ENCODE measurements around the gene AGBL4. TPM values are rescaled to one million over a fixed set of nuclear protein-coding genes. Genes with fewer than 3 reads are reported as not detected.

The AGBL4 gene
- total RNA-seq, 1 donor from 2014 or later = not detected

DNA sequence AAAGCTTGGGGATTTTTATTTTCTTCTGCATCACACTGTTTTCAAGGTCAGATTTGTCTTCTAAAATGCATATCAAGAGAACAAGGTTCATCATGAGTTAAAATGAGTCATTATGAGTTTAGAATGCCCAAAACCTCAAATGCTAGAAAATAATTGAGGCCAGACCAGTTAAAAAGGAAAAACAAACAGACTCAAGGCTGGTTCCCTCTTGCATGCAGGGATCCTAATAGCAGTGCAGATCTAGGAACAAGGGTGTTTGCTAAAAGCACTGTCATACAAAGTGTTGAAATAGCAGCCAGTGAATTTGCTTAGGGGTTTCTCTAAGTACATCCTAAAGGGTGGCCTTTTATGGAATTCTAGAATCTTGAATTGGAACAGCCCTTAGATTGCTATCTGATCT is 1262.3 kb downstream of the AGBL4 start:
- Mint-ChIP-seq H3K27ac (ENCODE audit: unreplicated experiment) (no peak overlapping the region), H3K9me3 (ENCODE audit: unreplicated experiment) (peaks cover 9% of the 10 kb centered on the region), H3K27me3 (ENCODE audit: unreplicated experiment) (no peaks in the 10 kb centered on the region), H3K4me1 (ENCODE audit: unreplicated experiment) (no peaks in the 10 kb centered on the region), H3K4me3 (ENCODE audit: unreplicated experiment) (no peak overlapping the region), H3K36me3 (ENCODE audit: unreplicated experiment) (peaks cover 2% of the 10 kb centered on the region)
- DNase-seq (ENCODE audit: extremely low spot score, unreplicated experiment) = no peak
- no peak for TF ChIP-seq CTCF (IDR thresholded peaks at IDR 0.05)

DNA sequence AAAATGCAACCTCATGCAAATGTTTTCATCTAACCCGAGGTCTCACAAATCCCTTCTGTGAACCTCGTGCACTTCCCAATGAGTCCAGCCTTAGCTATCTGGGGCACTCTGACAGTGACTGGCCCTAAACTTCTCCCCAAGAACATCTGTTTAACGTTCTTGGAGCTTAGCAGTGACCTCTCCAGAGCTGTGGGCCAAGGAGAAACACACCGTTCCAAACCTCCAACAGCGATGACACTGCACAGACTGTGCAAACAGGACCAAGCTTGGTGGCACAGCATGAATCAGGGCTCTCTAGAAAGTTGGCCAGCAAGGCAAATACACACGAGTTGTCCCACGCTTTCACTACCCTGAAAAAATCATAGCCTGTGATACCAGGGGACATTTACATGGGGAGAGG is 1262.9 kb downstream of the AGBL4 start:
- peaks cover 2% of the 10 kb centered on the region for H3K36me3 Mint-ChIP-seq (ENCODE audit: unreplicated experiment)
- no peak for DNase-seq (ENCODE audit: extremely low spot score, unreplicated experiment)
- no peak for TF ChIP-seq CTCF (IDR thresholded peaks at IDR 0.05)
- peaks cover 9% of the 10 kb centered on the region for H3K9me3 Mint-ChIP-seq (ENCODE audit: unreplicated experiment)
- no peaks in the 10 kb centered on the region for H3K4me1 Mint-ChIP-seq (ENCODE audit: unreplicated experiment)
- no peak overlapping the region for H3K27ac Mint-ChIP-seq (ENCODE audit: unreplicated experiment)
- H3K27me3 Mint-ChIP-seq (ENCODE audit: unreplicated experiment) = no peaks in the 10 kb centered on the region
- no peak overlapping the region for H3K4me3 Mint-ChIP-seq (ENCODE audit: unreplicated experiment)

DNA sequence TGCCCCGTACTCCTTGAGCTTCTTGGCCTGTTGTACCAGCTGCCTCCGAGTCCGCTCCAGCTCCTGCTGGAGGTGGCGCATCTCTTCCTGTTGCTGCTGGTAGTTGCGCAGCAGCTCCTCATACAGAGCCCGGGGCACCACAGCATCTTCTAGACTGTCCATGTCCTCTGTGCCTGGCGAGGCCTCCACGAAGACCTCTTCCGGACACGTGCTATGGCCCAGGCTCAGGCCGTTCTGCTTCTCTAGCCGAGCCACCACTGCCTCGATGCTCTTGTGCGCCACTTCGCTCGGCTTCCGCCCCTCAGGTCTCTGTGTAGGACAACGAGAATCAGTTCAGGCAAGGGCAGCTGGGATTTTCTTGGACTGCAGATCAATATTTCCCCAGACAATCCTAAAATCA is 1264.8 kb downstream of the AGBL4 start:
- TF ChIP-seq CTCF (IDR thresholded peaks at IDR 0.05) = no peak
- Mint-ChIP-seq H3K9me3 (ENCODE audit: unreplicated experiment) (no peaks in the 10 kb centered on the region), H3K4me1 (ENCODE audit: unreplicated experiment) (no peaks in the 10 kb centered on the region)

DNA sequence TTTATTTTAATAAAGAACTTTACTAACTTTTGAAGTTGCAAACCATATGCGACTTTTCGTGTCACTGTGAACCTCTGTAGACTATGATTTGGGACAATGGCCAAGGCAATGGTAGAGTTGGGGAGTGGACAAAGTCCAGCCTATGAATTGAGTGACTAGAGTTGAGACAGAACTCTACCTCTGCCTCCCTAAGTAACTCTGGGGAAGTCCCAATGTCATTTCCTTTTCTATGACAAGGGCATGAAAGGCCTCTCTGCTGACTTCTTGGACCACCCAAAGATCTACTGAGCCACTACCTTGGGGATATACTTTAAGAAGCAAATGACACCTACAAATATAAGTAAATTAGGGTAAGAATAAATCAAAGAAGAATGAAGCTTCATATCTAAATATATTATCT is 1266.4 kb downstream of the AGBL4 start:
- no peak for TF ChIP-seq CTCF (IDR thresholded peaks at IDR 0.05)
- Mint-ChIP-seq H3K4me3 (ENCODE audit: unreplicated experiment) (no peak overlapping the region), H3K27ac (ENCODE audit: unreplicated experiment) (no peak overlapping the region), H3K4me1 (ENCODE audit: unreplicated experiment) (no peaks in the 10 kb centered on the region), H3K36me3 (ENCODE audit: unreplicated experiment) (peaks cover 2% of the 10 kb centered on the region), H3K9me3 (ENCODE audit: unreplicated experiment) (no peaks in the 10 kb centered on the region), H3K27me3 (ENCODE audit: unreplicated experiment) (no peaks in the 10 kb centered on the region)
- no peak for DNase-seq (ENCODE audit: extremely low spot score, unreplicated experiment)

More for the DNA sequence above, 1264.8 kb downstream of the AGBL4 start:
- Mint-ChIP-seq H3K4me3 (ENCODE audit: unreplicated experiment) (no peak overlapping the region), H3K27me3 (ENCODE audit: unreplicated experiment) (no peaks in the 10 kb centered on the region), H3K27ac (ENCODE audit: unreplicated experiment) (no peak overlapping the region), H3K36me3 (ENCODE audit: unreplicated experiment) (peaks cover 2% of the 10 kb centered on the region)
- DNase-seq (ENCODE audit: extremely low spot score, unreplicated experiment) = no peak

GRCh38 chr1:48756683-48757316 is 1267.0 kb downstream of the AGBL4 start:
- H3K4me1 Mint-ChIP-seq (ENCODE audit: unreplicated experiment) = no peaks in the 10 kb centered on the region
- no peak overlapping the region for H3K4me3 Mint-ChIP-seq (ENCODE audit: unreplicated experiment)
- H3K36me3 Mint-ChIP-seq (ENCODE audit: unreplicated experiment) = peaks cover 2% of the 10 kb centered on the region
- DNase-seq (ENCODE audit: extremely low spot score, unreplicated experiment) = no peak
- TF ChIP-seq CTCF (IDR thresholded peaks at IDR 0.05) = no peak
- H3K27ac Mint-ChIP-seq (ENCODE audit: unreplicated experiment) = no peak overlapping the region
- H3K27me3 Mint-ChIP-seq (ENCODE audit: unreplicated experiment) = no peaks in the 10 kb centered on the region
- H3K9me3 Mint-ChIP-seq (ENCODE audit: unreplicated experiment) = no peaks in the 10 kb centered on the region

Measured in osteocyte (in vitro differentiated cells).